Astrocyte (in vitro differentiated cells and primary cell): ENCODE results near the gene CFAP20. TPM values are rescaled to one million over a fixed set of nuclear protein-coding genes. Genes with fewer than 3 reads are reported as not detected.

Source experiments
- DNase-seq: peaks from one replicate; pipeline ENCODE4 v3.0.0-alpha.2; 2010; ENCODE audit warnings: low read depth
- FAIRE-seq: peaks from 2 replicates; lab custom pipeline; 2011; peaks lifted over from hg19 to GRCh38; lab: Jason Lieb, UNC
- H2AFZ ChIP-seq: 2 replicates; pipeline ENCODE4 v1.6.0; 2012; ENCODE audit warnings: low read depth, low read length, inconsistent platforms
- H3K27ac ChIP-seq: 2 replicates; pipeline ENCODE4 v1.5.1; 2011; ENCODE audit warnings: low read depth, low read length, inconsistent platforms
- H3K27me3 ChIP-seq: 2 replicates; pipeline ENCODE4 v1.6.0; 2011; ENCODE audit warnings: low read length, inconsistent platforms; ENCODE audit not compliant: insufficient read depth
- H3K36me3 ChIP-seq: 2 replicates; pipeline ENCODE4 v1.5.1; 2011; ENCODE audit warnings: low read length, inconsistent platforms; ENCODE audit not compliant: insufficient read depth
- H3K4me1 ChIP-seq: 2 replicates; pipeline ENCODE4 v1.5.1; 2011; ENCODE audit warnings: low read length, inconsistent platforms; ENCODE audit not compliant: insufficient read depth
- H3K4me2 ChIP-seq: 2 replicates; pipeline ENCODE4 v1.6.0; 2012; ENCODE audit warnings: low read length, inconsistent platforms
- H3K4me3 ChIP-seq: 2 replicates; pipeline ENCODE4 v1.5.1; 2011; ENCODE audit warnings: low read depth, mild to moderate bottlenecking, low read length, inconsistent platforms; ENCODE audit not compliant: insufficient read depth
- H3K79me2 ChIP-seq: 2 replicates; pipeline ENCODE4 v1.6.0; 2012; ENCODE audit warnings: mild to moderate bottlenecking, low read length, inconsistent platforms; ENCODE audit not compliant: insufficient read depth
- H3K9ac ChIP-seq: 2 replicates; pipeline ENCODE4 v1.6.0; 2012; ENCODE audit warnings: mild to moderate bottlenecking, low read length, inconsistent platforms
- H3K9me3 ChIP-seq: 2 replicates; pipeline ENCODE4 v1.5.1; 2012; ENCODE audit warnings: low read depth, mild to moderate bottlenecking, low read length, inconsistent platforms; ENCODE audit not compliant: insufficient read depth
- H4K20me1 ChIP-seq: 2 replicates; pipeline ENCODE4 v1.6.0; 2012; ENCODE audit warnings: low read length, inconsistent platforms; ENCODE audit not compliant: insufficient read depth
- H3K27ac Mint-ChIP-seq: one replicate; pipeline ENCODE4 v1.8.0; 2021; ENCODE audit warnings: mild to moderate bottlenecking, mixed read lengths; ENCODE audit not compliant: unreplicated experiment
- H3K27me3 Mint-ChIP-seq: one replicate; pipeline ENCODE4 v1.8.0; 2021; ENCODE audit warnings: low read depth, mixed read lengths; ENCODE audit not compliant: unreplicated experiment
- H3K36me3 Mint-ChIP-seq: one replicate; pipeline ENCODE4 v1.8.0; 2021; ENCODE audit warnings: low read depth, mixed read lengths; ENCODE audit not compliant: unreplicated experiment
- H3K4me1 Mint-ChIP-seq: one replicate; pipeline ENCODE4 v1.8.0; 2021; ENCODE audit warnings: low read depth, mixed read lengths; ENCODE audit not compliant: unreplicated experiment
- H3K4me3 Mint-ChIP-seq: one replicate; pipeline ENCODE4 v1.8.0; 2021; ENCODE audit warnings: mild to moderate bottlenecking, moderate library complexity, mixed read lengths; ENCODE audit not compliant: unreplicated experiment
- H3K9me3 Mint-ChIP-seq: one replicate; pipeline ENCODE4 v1.8.0; 2021; ENCODE audit warnings: mild to moderate bottlenecking, mixed read lengths; ENCODE audit not compliant: unreplicated experiment
- CTCF ChIP-seq: IDR thresholded peaks from 2 replicates; pipeline ENCODE4 v1.5.1; 2011; ENCODE audit warnings: low read depth, mild to moderate bottlenecking, inconsistent platforms, low read length, moderate library complexity; ENCODE audit not compliant: insufficient read depth
- EZH2 ChIP-seq: IDR thresholded peaks from 2 replicates; pipeline ENCODE4 v1.6.1; 2012; ENCODE audit warnings: mild to moderate bottlenecking, low read length, inconsistent platforms; ENCODE audit not compliant: insufficient read depth
- total RNA-seq: library from RNA; stranded (reverse); gene quantifications from 2 replicates; pipeline ENCODE4 v1.2.1, GENCODE V29; 2021

The CFAP20 gene
- total RNA-seq, 1 donor from 2014 or later, result 43.6 TPM

GRCh38 chr16:58070585-58070984, 58.6 kb downstream of the CFAP20 start:
- H3K4me3 ChIP-seq, result no peak overlapping the region
- no peak overlapping the region for H3K4me3 Mint-ChIP-seq
- no peaks in the 10 kb centered on the region for H3K36me3 Mint-ChIP-seq
- H3K27ac Mint-ChIP-seq, result no peak overlapping the region
- peaks cover 3% of the 10 kb centered on the region for H3K9me3 Mint-ChIP-seq
- no peak overlapping the region for H3K4me2 ChIP-seq
- no peaks in the 10 kb centered on the region for H3K36me3 ChIP-seq
- no peak for FAIRE-seq
- H3K27me3 Mint-ChIP-seq, result no peaks in the 10 kb centered on the region
- DNase-seq, result no peak
- no peaks in the 10 kb centered on the region for H4K20me1 ChIP-seq
- no peaks in the 10 kb centered on the region for H3K4me1 Mint-ChIP-seq
- H3K79me2 ChIP-seq, result no peaks in the 10 kb centered on the region
- H3K9ac ChIP-seq, result no peak overlapping the region
- H3K27ac ChIP-seq, result no peak overlapping the region
- no peaks in the 10 kb centered on the region for H3K9me3 ChIP-seq
- H2AFZ ChIP-seq, result no peak overlapping the region
- no peaks in the 10 kb centered on the region for H3K27me3 ChIP-seq
- no peaks in the 10 kb centered on the region for H3K4me1 ChIP-seq
- TF ChIP-seq CTCF, result no peak
- no peak for TF ChIP-seq EZH2

Other genes with a start within 250 kb of the CFAP20 start
- not detected in 2 replicates for gene CNGB1, start 158.3 kb downstream of the CFAP20 start, total RNA-seq
- 11.2 and 11.5 TPM in 2 replicates for gene ZNF319, start 128.7 kb downstream of the CFAP20 start, total RNA-seq
- 91.3 and 100.0 TPM in 2 replicates for gene USB1, start 128.0 kb downstream of the CFAP20 start, total RNA-seq
- gene MMP15, start 103.6 kb downstream of the CFAP20 start, total RNA-seq, result 14.8 and 15.4 TPM in 2 replicates
- gene CSNK2A2, start 68.7 kb upstream of the CFAP20 start, total RNA-seq, result 87.7 and 96.2 TPM in 2 replicates
- not detected in 2 replicates for gene PRSS54, start 165.6 kb upstream of the CFAP20 start, total RNA-seq